ENCODE data around the gene KIRREL3.

DNA sequence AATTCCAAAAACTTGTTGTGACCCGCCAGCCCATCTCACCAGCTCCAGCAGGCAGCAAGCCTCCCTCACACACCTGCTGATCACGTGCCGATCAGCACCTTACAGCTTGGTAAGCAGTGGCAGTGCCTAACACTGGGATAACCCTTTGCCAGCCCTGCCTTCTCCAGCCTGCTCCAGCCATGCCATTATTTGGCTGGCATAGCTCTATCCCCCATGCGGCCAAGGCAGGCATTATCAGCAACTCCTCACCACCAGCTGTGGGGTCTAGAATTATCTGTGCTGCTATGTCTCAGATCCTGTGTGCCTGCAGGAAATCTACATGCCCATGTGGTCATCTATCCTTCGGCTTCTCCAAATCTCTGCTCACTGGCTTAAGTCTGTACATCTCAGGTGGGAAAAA lies 430.1 kb downstream of the KIRREL3 start:
- TF ChIP-seq, protein P1, sequence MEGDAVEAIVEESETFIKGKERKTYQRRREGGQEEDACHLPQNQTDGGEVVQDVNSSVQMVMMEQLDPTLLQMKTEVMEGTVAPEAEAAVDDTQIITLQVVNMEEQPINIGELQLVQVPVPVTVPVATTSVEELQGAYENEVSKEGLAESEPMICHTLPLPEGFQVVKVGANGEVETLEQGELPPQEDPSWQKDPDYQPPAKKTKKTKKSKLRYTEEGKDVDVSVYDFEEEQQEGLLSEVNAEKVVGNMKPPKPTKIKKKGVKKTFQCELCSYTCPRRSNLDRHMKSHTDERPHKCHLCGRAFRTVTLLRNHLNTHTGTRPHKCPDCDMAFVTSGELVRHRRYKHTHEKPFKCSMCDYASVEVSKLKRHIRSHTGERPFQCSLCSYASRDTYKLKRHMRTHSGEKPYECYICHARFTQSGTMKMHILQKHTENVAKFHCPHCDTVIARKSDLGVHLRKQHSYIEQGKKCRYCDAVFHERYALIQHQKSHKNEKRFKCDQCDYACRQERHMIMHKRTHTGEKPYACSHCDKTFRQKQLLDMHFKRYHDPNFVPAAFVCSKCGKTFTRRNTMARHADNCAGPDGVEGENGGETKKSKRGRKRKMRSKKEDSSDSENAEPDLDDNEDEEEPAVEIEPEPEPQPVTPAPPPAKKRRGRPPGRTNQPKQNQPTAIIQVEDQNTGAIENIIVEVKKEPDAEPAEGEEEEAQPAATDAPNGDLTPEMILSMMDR (conservative IDR thresholded peaks at IDR 0.05): peak; percentile 32; the same call in 1 of the 2 replicates
- no peak for TF ChIP-seq EZH2 (IDR thresholded peaks at IDR 0.05; ENCODE audit: low read depth)
